ENCODE measurements around the gene MBNL1.

DNA sequence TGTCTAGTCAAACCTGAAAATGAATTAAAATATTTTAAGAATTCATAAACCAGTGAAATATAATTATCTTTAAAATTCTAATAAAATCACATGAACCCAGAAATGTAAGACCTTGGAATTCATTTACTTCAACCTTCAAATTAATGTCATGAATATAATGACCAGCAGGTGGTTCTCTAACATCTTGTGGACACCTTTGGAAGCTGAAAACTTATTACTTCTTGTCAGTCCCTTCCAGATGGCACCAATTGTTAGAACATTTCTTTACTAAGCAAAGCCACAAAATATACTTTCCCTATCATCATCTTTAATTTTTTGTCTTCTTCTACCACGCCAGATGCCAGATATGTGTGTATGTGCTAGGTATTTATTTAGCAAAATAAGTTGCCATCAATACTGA lies 240.0 kb downstream of the MBNL1 start:
- TF ChIP-seq, protein P1, sequence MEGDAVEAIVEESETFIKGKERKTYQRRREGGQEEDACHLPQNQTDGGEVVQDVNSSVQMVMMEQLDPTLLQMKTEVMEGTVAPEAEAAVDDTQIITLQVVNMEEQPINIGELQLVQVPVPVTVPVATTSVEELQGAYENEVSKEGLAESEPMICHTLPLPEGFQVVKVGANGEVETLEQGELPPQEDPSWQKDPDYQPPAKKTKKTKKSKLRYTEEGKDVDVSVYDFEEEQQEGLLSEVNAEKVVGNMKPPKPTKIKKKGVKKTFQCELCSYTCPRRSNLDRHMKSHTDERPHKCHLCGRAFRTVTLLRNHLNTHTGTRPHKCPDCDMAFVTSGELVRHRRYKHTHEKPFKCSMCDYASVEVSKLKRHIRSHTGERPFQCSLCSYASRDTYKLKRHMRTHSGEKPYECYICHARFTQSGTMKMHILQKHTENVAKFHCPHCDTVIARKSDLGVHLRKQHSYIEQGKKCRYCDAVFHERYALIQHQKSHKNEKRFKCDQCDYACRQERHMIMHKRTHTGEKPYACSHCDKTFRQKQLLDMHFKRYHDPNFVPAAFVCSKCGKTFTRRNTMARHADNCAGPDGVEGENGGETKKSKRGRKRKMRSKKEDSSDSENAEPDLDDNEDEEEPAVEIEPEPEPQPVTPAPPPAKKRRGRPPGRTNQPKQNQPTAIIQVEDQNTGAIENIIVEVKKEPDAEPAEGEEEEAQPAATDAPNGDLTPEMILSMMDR (IDR thresholded peaks at IDR 0.05): peak; percentile 35 to 48 (median 44)
- TF ChIP-seq POLR2A (IDR thresholded peaks at IDR 0.05): no peak
